NCI-H82 (cell line): ENCODE results near the gene RNF225.
"Not testable (repeated sequence)": the region's sequence is repeated elsewhere in the genome, so short reads cannot be mapped to it uniquely, and the experiment has no call there.

ENCODE experiments used
- DNase-seq: peaks from one replicate; lab custom pipeline; 2025; lab: John Stamatoyannopoulos, UW

RNF225 gene

DNA sequence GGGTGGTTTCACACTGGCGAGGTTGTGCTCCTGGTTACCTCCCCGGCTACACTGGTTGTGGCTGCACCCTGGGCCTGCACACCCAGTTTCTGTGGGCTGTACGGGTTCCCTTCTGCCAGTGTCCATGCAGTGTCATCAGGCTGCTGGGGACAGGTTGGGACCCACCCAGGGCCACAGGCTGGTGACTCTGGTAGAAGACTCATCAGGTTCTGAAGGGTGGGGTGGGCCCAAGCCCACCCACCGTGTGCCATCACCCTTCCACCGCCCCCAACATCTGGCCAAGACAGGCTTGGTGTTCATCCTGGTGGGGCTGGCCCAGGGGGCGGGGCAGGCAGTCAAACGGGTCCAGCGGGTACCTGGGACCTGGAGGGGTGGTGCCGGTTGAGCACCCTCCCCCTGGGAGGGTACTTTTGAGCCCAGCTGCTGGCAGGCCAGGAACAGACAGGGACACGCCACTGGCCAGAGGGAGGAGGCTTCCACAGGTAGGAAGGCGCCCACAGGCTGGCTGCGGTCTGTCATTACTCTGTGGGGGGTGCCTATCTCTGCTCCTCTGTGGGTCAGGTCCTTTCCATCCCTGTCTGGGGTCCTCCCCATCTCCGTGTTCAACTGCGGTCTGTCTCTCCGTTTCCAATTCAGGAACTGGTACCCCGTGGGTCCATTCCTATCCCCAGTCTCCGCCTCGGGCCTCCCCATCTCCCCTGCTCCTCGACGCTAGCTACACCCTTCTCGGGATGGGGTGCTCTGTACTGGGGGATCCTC, at the start of gene RNF225:
Gene RNF225 (plus strand): TSS at position 437 of the 759 bp plus-strand sequence. CDS start 434 bp downstream, outside the sequence.
- DNase-seq: peak; percentile 49

GRCh38 chr19:58346961-58347929, 48.2 kb upstream of the RNF225 start:
- peak; percentile 87 for DNase-seq

DNA sequence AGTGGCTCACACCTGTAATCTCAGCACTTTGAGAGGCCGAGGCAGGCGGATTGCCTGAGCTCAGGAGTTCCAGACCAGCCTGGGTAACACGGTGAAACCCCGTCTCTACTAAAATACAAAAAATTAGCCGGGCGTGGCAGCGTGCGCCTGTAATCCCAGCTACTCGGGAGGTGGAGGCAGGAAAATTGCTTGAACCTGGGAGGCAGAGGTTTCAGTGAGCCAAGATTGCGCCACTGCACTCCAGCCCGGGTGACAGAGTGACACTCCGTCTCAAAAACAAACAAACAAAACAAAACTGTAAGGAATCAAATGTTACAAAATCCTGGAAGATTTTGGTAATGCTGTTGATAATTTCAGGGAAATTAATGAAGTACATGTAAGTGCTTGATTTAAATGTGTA, 47.4 kb upstream of the RNF225 start:
- DNase-seq: not testable (repeated sequence)

- DNase-seq: no peak
Observed at GRCh38 chr19:58349590-58349989, 45.9 kb upstream of the RNF225 start.

DNA sequence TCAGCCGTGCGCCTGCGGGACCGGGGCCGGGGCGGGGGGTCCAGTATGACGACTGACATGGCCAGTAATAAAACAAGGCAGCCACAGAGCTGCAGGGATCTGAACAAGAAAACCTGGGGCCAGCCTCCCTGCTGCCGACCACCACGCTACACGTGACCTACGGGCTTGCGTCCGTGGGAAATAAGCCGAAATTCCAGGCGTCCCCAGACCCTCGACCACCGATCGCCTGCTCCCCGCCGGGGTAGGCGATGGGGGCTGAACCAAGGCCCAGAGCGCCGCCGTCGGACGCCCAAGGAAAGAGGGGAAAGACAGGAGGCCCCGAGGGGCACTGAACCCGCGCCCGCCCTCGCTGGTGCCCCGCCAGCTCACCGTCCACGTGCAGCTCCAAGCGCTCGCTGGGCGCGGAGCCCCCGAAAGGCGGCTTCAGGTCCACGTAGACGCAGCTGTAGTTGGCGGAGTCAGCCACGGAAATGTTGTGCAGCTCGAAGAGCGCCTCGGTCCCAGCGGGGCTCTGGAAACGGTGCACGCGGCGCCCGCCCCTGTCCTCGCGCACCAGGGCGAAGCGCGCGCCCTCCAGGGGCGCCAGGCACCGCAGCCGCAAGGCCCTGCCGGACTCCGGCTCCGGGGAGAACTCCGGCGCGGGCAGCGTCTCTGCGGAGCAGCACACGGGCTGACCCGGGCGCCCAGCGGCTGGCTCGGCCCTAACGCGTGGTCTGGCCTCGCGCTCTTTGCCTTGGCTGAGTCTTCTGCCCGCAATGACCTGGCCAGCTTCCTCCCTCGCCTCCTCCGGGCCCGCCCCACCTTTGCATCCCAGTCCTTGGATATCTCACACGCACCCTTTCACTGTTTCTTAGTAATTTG, 45.2 kb upstream of the RNF225 start:
- DNase-seq: no peak

GRCh38 chr19:58350871-58351557, 44.4 kb upstream of the RNF225 start:
- no peak for DNase-seq

DNA sequence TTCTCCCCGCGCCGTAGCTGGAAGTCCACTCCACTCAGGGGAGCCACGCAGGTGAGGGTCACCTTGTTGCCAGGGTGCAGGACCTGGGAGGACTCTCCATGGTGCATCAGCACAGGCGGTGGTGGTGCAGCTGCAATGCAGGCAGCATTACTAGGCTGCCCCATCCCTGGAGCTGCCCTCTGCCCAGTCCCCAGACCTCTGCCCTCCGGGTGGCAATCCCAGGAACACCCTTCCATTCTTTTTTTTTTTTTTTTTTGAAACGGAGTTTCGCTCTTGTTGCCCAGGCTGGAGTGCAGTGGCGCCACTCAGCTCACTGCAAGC, 43.9 kb upstream of the RNF225 start:
- DNase-seq: no peak

DNA sequence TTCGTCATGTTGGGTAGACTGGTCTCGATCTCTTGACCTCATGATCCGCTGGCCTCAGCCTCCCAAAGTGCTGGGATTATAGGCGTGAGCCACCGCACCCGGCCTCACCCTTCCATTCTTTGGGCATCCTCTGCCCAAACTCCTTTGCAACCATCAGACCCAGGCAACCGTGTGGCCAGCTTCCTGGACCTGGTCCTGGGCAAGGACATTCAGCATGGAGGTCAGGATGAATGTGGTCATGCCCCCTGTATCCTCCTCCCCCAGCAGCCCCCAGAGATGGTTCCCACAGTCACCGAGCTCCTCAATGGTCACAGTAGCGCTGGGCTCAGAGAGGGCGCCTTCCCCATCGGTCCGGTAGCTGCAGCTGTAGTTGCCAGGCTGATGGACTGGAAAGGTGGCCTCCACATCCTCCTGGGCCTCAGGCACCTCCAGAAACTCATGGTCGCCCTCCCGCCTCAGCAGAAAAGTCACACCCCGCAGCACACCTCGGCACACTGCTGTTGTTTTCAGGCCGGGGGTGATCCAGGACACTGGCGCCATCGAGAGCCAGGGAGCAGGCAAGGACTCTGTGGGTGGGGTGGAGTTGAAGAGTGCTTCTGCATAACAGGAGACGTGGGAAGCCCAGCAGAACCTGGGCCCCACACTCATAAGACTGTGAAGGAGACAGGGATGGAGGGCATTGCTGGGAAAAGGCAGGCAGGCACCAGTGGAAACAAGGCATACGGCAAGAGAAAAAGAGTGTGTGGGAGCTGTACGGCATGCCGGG, 43.3 kb upstream of the RNF225 start:
- no peak for DNase-seq

GRCh38 chr19:58352760-58353671, 42.4 kb upstream of the RNF225 start, which contains the start of gene A1BG:
Gene A1BG, minus strand, starts transcription at chr19:58353492. Its CDS starts 55 bp downstream, at chr19:58353437.
- DNase-seq: no peak

- no peak for DNase-seq
Observed at GRCh38 chr19:58353717-58354477, 41.6 kb upstream of the RNF225 start.

DNA sequence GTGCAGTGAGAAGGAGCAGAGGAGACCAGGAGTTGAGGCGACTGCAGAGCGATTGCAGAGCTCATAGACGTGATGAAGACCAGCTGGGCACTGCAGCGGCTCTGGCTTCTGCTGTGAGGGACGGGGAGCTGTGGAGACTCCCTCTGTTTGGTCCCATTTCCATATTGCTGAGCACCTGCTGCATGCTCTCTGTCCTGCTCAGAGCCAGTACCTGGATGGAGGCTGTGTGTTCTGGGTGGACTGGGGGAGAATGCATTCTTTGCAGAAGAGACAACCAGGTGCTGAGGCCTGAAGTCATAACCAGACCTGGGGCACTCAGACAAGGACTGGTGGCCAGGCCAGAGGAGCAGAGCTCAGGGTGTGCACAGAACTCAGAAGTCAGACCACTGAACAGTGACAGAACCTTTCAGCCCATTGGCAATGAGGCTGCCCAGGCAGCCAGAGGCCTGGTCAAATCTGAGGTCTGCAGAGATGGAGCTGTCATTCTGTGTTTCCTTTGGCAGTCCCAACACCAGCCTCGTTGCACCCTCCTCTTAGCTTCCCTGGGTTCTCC, 40.9 kb upstream of the RNF225 start:
- DNase-seq: no peak

DNA sequence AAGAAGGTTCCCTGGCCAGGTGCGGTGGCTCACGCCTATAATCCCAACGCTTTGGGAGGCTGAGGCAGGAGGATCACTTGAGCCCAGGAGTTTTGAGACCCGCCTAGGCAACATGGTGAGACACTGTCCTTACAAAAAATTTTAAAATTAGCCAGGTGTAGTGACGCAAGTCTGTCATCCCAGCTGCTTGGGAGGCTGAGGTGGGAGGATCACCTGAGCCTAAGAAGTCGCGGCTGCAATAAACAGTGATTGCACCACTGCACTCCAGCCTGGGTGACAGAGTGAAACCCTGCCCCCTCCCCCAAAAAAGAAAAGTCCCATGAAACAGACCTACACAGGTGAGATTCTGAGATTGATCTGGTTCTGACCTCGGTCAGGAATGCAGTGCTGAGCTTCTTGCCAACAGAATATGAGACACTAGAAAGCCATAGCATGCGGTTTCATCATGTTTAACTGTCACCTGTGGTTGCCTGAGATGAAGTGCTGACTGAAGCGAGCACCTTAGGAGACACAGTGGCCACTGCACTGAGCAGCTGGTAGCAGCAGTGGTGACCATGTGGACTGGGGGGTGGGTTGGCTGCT, 40.1 kb upstream of the RNF225 start:
- DNase-seq: no peak

- no peak for DNase-seq
Observed at GRCh38 chr19:58355908-58356765, 39.3 kb upstream of the RNF225 start.

GRCh38 chr19:58356766-58357480, 38.5 kb upstream of the RNF225 start:
- no peak for DNase-seq

- DNase-seq: no peak
Observed at GRCh38 chr19:58357481-58358145, 37.8 kb upstream of the RNF225 start.

DNA sequence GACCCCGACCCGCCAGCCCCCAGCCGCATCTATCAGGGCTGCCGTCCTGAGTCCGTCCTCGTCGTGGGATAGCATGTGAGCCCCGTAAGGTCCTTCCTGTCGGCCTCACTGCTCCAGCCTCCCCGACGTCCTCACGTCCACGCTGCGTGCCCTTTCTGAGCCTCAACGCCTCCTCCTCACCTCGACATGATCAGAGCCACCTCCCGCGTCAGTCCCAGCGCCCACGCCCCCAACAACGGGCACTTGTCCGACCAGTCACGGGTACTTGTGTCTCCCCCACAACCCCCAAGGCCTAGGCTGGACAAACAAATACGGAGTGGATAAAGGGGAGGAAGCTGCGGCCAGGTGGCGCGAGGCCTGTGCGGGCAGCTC, 33.6 kb upstream of the RNF225 start:
- peak; percentile 69 for DNase-seq
